Thoracic aorta (tissue), 2 donors: ENCODE data around the gene CRYGB. TPM values are rescaled to one million over a fixed set of nuclear protein-coding genes. Genes with fewer than 3 reads are reported as not detected.

Experiments used
- ATAC-seq: fragments of 150-250 bp; one replicate; pipeline ENCODE4 v1.8.0; 2017; ENCODE audit warnings: low read depth; ENCODE audit not compliant: insufficient number of reproducible peaks, low FRiP score
- DNase-seq: peaks from one replicate; pipeline ENCODE4 v3.0.0-alpha.2; 2020; ENCODE audit warnings: low spot score
- H3K27ac ChIP-seq, 2 donors: fragments of 200-600 bp; sonication (generic); 1 replicate in 1 of 2; 2 replicates in 1 of 2; pipeline ENCODE4 v1.5.1; 2016; ENCODE audit warnings: mild to moderate bottlenecking in 2 of 2, moderate library complexity in 2 of 2
- H3K27me3 ChIP-seq: fragments of 200-600 bp; sonication (generic); replicated peaks from 2 replicates; pipeline ENCODE4 v1.6.0; 2016; ENCODE audit warnings: mild to moderate bottlenecking; ENCODE audit not compliant: insufficient read depth
- H3K36me3 ChIP-seq: fragments of 200-600 bp; sonication (generic); one replicate; pipeline ENCODE4 v1.5.1; 2016
- H3K4me1 ChIP-seq, 2 donors: fragments of 200-600 bp; sonication (generic); 1 replicate in 1 of 2; 2 replicates in 1 of 2; pipeline versions ENCODE4 v1.5.1 to v1.6.0; 2016; ENCODE audit warnings: low read depth in 2 of 2, mild to moderate bottlenecking in 1 of 2; ENCODE audit not compliant: control insufficient read depth in 1 of 2
- H3K4me3 ChIP-seq: fragments of 200-600 bp; sonication (generic); 2 replicates; pipeline ENCODE4 v1.5.1; 2016; ENCODE audit warnings: mild to moderate bottlenecking
- H3K9me3 ChIP-seq: fragments of 200-600 bp; sonication (generic); 2 replicates; pipeline ENCODE4 v1.5.1; 2016
- total RNA-seq, 2 donors: library from RNA; depleted of rRNA; stranded (reverse); fragments of >200 nt; gene quantifications; one replicate each; pipeline versions ENCODE4 v1.1.0 to v1.2.3, GENCODE V29; 2016
- TF ChIP-seq, protein P1 (sequence below): fragments of 200-600 bp; sonication (generic); IDR thresholded peaks from one replicate; pipeline ENCODE4 v1.5.1; 2019; ENCODE audit warnings: antibody characterized with exemption

Gene CRYGB, protein sequence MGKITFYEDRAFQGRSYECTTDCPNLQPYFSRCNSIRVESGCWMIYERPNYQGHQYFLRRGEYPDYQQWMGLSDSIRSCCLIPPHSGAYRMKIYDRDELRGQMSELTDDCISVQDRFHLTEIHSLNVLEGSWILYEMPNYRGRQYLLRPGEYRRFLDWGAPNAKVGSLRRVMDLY
- total RNA-seq, result not detected

DNA sequence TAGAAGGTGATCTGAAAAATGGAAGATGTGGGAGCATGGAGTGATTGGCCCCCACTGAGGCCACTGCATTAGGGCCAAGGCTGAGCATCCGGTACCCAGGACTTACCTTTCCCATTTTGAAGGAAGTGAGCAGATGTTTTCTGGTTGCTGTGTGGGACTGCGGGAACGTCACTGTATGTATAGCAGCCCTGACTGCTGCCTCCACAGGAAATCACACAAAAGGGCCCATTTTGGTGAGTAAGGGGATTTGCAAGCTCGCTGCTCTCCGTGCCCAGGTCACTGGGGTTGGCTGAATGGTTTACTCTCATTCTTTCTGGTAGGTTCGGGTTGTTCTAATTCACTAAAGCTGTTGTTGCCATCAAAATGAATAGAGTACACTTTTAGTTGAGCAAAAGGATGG, at the start of gene CRYGB:
Gene CRYGB (minus strand): TSS at position 153 of the 400 bp plus-strand sequence. CDS start 38 bp downstream, at position 115.
- Histone ChIP-seq H3K9me3 (no peaks in the 10 kb centered on the region), H3K4me1 (no peaks in the 10 kb centered on the region), H3K4me3 (no peak within 1 kb of the TSS), H3K36me3 (no peaks in the 10 kb centered on the region), H3K27ac (no peak within 1 kb of the TSS), H3K27me3 (no peaks in the 10 kb centered on the region)
- TF ChIP-seq, protein P1, sequence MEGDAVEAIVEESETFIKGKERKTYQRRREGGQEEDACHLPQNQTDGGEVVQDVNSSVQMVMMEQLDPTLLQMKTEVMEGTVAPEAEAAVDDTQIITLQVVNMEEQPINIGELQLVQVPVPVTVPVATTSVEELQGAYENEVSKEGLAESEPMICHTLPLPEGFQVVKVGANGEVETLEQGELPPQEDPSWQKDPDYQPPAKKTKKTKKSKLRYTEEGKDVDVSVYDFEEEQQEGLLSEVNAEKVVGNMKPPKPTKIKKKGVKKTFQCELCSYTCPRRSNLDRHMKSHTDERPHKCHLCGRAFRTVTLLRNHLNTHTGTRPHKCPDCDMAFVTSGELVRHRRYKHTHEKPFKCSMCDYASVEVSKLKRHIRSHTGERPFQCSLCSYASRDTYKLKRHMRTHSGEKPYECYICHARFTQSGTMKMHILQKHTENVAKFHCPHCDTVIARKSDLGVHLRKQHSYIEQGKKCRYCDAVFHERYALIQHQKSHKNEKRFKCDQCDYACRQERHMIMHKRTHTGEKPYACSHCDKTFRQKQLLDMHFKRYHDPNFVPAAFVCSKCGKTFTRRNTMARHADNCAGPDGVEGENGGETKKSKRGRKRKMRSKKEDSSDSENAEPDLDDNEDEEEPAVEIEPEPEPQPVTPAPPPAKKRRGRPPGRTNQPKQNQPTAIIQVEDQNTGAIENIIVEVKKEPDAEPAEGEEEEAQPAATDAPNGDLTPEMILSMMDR, result no peak
- DNase-seq (no peak), ATAC-seq (no peak)

GRCh38 chr2:208195531-208195930, 49.6 kb upstream of the CRYGB start:
- ATAC-seq (no peak), DNase-seq (no peak)
- no peaks in the 10 kb centered on the region for H3K4me1 ChIP-seq
- no peaks in the 10 kb centered on the region for H3K9me3 ChIP-seq
- H3K27ac ChIP-seq, result no peak overlapping the region
- TF ChIP-seq, protein P1, result no peak
- no peak overlapping the region for H3K4me3 ChIP-seq
- H3K36me3 ChIP-seq, result no peaks in the 10 kb centered on the region
- no peaks in the 10 kb centered on the region for H3K27me3 ChIP-seq

- TF ChIP-seq, protein P1, result no peak
- Histone ChIP-seq H3K36me3 (no peaks in the 10 kb centered on the region), H3K4me1 (no peaks in the 10 kb centered on the region), H3K27me3 (no peaks in the 10 kb centered on the region), H3K4me3 (no peak overlapping the region), H3K27ac (no peak overlapping the region), H3K9me3 (no peaks in the 10 kb centered on the region)
- ATAC-seq (no peak), DNase-seq (no peak)
Observed at GRCh38 chr2:208192611-208193236, 46.8 kb upstream of the CRYGB start.

GRCh38 chr2:208189810-208190503, 44.0 kb upstream of the CRYGB start, which contains the start of gene C2orf80:
Gene C2orf80 (minus strand): TSS chr2:208190030. CDS start chr2:208186986, 3,044 bp downstream.
- Histone ChIP-seq H3K4me1 (no peaks in the 10 kb centered on the region), H3K27me3 (no peaks in the 10 kb centered on the region), H3K36me3 (no peaks in the 10 kb centered on the region), H3K4me3 (no peak within 1 kb of the TSS), H3K9me3 (no peaks in the 10 kb centered on the region), H3K27ac (no peak within 1 kb of the TSS)
- DNase-seq, result no peak
- no peak for ATAC-seq
- TF ChIP-seq, protein P1, result no peak

DNA sequence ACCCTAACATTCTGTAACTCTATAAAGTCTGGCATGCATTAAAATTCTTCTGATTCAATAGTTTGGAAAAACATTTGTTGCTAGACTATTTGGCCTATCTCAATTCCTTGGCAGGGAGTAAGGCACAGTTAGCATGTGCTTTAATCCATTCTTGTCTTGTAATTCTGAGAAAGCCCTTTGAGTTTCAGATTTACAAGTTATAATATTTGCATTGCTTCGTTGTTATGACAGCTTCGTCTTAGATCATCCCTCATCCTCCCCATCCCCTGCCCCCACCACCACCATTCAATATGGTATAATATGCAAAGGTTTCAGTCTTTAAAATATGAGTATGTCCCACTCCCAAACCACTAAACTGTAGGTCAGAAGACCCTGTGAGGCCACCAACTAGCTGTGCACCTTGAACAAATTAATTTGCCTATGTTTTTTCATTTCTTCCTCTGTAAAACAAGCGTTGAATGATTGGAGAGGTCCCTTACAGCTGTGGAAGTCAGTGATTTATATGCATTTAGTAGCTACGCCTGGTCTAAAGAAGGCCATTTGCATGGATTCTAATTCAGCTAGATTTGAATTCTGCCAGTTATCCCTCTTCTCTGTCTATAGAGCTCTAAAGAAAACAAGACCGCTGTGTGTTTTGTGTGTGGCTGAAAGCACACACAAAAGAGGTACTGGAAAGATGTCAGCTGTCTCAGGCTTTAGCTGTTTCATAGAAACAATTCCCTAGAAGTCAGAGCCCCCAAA, 43.3 kb upstream of the CRYGB start:
- TF ChIP-seq, protein P1, result no peak
- no peak for ATAC-seq
- no peak for DNase-seq
- Histone ChIP-seq H3K27me3 (no peaks in the 10 kb centered on the region), H3K27ac (no peak overlapping the region), H3K4me3 (no peak overlapping the region), H3K36me3 (no peaks in the 10 kb centered on the region), H3K4me1 (no peaks in the 10 kb centered on the region), H3K9me3 (no peaks in the 10 kb centered on the region)
